Measurements from ENCODE around the gene TMEM200A.

Gene TMEM200A

DNA sequence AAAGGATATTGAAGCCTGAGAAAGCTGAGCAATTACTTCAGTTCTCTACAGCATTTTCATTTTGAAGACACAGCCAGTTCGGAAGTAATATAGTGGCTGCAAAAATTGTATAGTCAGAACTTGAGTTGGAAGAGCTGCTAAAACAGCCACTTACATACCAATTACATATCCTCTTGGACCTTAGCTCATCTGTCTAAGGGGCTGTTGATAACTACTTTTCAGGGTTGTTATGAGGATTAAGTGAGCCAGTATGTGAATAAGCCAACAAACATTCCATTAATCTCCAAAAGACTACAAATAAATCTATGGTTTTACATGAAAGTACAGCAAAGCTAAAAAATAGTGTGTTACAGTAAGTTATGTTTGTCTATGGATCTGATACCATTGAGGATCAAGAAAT lies 59.7 kb downstream of the TMEM200A start:
- DNase-seq (ENCODE audit: low read depth) = no peak

DNA sequence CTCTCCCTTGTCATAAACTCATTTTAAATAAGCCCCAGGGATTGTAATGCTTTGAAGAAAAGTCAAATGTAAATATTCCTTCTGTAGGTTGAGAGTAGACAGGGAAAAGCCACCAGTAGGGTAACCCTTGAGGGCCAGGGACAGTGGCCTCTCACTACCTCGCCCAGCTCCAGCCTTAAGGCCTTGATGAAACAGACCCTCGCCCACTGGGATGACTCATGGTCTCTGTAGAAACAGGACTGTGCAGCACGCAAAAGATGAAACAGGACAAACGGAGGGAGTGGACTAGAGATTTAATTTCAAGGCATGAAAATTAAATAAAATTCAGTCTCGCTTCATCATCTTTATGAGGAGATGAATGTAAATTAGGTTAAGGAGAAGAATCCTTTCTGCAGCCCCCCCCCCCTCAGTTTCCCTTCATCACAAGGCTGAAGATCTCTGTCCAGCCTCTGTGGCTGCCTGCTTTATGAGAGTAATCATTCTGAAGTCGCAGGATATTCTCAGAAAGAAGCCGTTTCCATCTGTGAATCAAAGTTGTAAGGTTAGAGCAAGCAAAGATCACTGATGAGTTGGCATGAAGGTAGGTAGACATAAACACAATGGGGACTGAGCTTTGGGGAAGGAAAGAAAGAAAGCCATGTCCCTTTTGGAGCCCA lies 60.4 kb downstream of the TMEM200A start:
- no peak for DNase-seq (ENCODE audit: low read depth)

DNA sequence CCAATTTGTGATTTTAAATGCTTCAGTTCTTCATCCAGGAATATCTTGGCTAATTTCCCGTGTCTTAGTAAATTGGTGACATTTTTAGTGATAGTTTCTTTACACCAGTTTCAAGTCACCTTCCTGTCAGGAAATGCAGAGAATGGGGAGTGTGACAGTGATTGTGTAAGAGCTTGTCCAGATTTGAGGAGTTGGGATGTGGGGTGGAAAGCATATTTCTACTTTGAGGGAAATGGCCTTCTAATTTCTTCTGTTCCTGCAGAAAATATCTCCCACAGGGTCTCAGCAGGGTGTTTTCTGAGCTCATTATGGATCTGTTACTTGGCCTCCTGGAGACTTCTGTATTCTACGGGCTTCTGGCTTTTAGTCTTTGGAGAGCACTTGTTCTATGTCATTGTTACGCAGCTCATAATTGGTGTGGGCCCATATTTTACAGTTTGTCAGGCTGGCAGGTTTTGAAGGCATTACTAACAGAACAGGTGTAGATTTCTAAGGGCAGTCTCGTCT lies 65.6 kb downstream of the TMEM200A start:
- DNase-seq (ENCODE audit: low read depth) = no peak

DNA sequence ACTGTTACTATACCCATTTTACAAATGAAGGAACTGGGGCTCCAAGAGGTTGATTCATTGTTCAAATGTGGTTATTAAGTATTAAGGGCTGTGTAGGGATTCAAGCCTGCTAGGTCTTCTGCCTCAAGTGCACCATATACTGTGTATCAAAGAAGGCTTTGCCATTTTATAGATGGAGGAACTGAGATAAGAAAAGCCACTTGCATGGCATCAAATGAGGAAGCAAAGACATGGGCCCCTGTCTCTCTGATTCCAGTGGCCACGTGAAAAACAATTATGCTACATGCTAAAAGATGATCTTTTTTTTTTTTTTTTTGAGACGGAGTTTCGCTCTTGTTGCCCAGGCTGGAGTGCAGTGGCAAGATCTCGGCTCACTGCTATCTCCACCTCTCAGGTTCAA lies 67.0 kb downstream of the TMEM200A start:
- no peak for DNase-seq (ENCODE audit: low read depth)

- DNase-seq (ENCODE audit: low read depth) = no peak
Observed at GRCh38 chr6:130434174-130434873, 68.5 kb downstream of the TMEM200A start.

- DNase-seq (ENCODE audit: low read depth) = no peak
Observed at GRCh38 chr6:130435181-130435580, 69.4 kb downstream of the TMEM200A start.

DNA sequence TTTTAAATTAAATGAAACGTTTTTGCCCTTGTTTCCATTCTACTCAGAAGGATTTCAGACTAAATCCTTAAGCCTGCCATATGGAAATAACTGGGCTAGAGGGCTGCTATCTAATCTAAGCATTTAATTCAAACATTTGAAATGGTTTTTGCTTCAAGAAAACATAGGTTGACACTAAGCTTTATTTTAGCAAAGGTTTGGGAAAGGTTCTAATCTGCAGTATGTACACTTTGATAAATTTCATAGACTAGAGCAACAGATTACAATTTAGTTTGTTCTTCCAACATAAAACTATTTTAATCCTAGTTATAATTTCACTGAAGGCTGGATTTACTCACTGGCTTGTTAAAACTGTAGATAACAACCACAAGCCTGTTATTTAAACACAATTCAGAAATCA lies 72.1 kb downstream of the TMEM200A start:
- DNase-seq (ENCODE audit: low read depth) = no peak

GRCh38 chr6:130447374-130447773 lies 81.6 kb downstream of the TMEM200A start:
- no peak for DNase-seq (ENCODE audit: low read depth)

GRCh38 chr6:130452336-130452735 lies 86.5 kb downstream of the TMEM200A start:
- no peak for DNase-seq (ENCODE audit: low read depth)

- DNase-seq (ENCODE audit: low read depth) = no peak
Observed at GRCh38 chr6:130453230-130453629, 87.4 kb downstream of the TMEM200A start.

DNA sequence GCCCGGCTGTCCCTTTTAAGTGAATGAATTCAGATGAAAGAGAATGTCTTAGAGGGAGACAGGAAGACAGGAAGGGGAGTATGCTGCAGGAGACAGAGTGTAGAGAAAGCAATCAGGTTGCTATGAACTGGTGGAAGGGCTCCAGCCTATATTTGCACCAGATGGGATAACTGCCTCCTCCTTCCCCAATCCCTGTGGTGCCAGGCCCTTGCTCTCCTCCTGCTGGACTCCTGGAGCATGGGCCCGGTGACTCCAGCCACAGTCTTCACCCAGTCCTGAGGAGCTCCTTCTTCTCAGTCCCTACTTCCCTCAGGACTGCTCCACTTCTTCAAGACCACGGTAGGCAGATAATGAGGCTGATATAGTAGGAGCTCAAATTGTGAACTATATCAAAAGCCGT lies 91.8 kb downstream of the TMEM200A start:
- DNase-seq (ENCODE audit: low read depth) = no peak

- no peak for DNase-seq (ENCODE audit: low read depth)
Observed at GRCh38 chr6:130459316-130459715, 93.5 kb downstream of the TMEM200A start.

DNA sequence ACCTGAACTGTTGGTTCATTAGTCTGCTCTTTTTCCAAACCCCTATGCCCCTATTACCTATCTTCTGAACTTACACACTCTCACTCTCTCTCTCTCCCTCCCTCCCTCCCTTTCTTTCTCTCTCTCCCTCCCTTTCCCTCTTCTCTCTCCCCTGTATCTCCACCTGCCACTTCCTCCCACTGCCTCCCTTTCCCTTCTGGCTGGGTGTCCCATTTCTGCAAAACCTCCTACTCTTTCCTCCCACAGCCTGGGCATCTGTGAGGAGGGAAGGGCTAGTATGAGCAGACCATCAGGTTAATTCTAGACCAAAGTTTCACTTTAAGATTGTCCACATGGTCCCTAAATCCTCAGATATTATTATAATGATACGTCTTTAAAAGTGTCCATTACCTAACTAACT lies 95.1 kb downstream of the TMEM200A start:
- DNase-seq (ENCODE audit: low read depth) = no peak

DNA sequence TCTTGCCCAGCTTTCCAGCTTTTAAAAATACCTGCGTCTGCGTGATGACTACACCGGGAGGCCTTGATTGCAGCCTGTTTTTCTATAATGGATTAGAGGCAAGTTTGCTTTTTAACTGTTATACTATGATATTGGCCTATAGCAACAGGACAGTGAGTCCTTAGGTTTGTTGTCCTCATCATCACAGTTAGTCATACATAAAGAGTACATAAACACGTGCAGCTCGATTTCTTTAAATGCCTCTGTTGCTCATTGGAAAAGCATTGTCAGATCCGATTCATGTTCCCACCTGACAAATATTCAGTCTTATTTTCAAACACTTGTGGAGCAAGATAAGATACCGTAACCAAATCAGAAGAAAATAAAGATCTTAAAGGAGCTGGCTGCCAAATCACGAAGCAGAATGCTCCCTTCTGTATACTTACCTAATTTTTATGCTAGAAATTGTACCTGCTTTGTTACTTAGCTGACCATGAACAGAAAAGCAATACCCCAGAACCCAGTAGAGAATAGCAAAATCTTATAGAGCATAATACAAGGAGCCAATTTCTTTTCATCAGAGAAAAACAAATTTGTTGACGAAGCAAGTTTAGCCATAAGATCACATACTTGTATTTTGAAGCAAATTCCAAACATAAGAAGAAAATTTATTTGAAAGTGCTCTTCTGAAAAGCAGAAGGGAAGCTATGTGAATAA lies 100.4 kb downstream of the TMEM200A start:
- DNase-seq (ENCODE audit: low read depth) = no peak

DNA sequence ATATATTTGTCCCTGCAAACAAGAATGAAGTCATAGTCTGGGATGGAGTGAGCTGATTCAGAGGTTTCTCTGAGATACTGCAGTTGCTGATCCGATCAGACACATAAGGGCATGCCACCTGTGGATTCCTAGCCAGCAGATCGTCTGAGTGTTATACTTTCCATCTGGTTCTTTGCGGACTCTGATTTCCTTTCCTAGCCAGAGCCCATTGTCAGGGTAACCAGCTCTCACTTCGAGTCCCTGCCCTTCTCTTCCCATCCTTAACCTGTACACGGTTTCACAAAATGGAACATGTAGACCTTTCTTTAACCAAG lies 100.9 kb downstream of the TMEM200A start:
- no peak for DNase-seq (ENCODE audit: low read depth)

DNA sequence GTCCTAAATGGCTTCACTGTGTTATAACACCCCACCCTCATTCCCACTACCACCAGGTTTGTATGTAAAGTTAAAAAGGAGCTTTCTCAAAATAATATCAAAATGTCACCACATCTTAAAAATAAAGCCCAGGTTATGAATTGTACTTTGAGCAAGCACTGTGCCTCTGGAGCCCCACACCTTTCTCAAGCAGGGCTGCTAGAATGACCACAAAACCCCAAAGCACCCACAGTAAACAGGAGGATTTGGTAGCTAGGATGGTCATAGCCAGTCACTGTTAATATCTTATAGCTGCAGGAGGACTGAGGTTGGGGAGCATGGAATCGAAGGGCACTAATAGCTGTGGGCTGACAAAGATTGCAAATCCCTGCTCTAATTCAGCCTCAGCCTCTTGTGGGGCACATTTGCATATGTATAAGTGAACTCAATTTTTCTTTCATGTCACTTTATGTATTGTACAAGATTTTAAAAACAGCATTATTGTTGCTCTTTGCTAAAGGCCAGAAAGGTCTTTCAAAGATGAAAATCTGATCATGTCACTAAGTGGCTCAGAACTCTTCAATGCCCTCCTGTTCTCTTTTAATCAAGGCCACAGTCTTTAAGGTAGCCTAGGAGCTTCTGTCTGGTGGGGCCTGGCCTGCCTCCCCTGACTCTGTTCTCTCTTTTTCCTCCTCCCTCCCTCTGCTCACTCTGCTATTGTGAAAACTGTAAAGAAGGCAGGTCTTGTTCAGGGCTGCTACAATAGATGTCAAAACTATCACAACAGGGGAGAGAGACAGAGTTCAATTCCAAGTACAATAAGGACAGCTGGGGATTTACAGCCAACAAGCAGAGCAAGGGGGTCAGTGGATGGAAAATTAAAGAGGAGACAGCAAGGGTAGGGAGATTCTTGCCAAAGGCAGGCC lies 101.6 kb downstream of the TMEM200A start:
- DNase-seq (ENCODE audit: low read depth) = no peak

DNA sequence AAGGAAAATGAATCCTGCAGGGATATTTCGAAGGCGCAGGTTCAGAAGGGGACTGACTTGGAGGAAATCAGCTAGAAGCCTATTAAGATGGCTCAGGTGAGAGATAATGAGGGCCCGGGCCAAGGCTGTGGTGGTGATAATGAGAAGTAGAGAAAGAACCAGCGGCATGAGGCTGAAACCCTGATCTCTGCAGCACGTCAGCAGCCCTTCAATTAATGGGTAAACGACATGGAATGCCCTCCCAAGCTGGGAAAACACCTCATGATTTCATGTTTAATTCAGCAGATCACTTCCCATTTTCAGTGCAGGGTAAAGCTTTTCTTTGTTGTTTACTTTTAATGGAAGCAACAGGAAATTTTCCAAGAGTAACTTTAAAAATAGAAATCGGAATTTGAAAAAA lies 104.9 kb downstream of the TMEM200A start:
- DNase-seq (ENCODE audit: low read depth) = no peak

DNA sequence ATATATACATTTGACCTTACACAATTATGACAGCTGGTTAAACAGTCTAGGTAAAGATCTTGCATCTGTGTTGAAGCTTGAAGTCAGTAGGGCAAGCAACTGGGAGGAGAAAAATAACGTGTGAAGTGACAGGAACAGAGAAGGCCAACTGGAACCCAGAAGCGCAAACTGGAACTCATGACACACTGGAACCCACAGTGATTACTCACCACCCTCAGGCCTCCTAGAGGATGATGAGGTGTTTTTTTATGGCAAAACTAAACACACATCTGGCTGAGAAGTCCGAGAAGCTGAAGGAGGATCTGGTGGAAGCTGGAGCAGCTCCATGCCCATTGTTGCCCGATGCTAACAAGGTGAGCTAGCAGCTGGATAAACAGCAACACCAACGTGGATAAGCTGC lies 108.1 kb downstream of the TMEM200A start:
- no peak for DNase-seq (ENCODE audit: low read depth)

GRCh38 chr6:130482645-130483390 lies 117.0 kb downstream of the TMEM200A start:
- no peak for DNase-seq (ENCODE audit: low read depth)

- no peak for DNase-seq (ENCODE audit: low read depth)
Observed at GRCh38 chr6:130485870-130486269, 120.1 kb downstream of the TMEM200A start.

DNA sequence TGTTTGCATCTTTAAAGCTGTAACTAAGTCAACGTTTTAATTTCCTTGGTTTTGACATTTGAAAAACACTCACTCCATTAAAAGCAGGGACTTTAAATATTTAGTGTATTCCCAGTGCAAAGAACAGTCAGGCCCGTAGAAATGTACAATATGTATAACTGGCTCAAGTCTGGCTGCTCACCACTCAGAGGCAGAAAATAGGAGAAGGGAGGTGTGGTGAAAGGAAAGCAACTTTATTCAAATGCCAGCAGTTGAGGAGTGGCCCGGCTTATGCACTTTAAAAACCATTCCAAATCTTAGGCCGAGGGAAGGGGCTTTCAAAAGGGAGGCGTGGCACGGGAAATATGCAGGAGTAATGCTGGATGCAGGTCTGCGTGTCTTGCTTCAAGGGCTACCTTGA lies 120.6 kb downstream of the TMEM200A start:
- no peak for DNase-seq (ENCODE audit: low read depth)

Measured in T follicular helper cell (primary cell).